Ishikawa (cell line): ENCODE results near the gene CSTPP1.

Experiments
- CREB1 ChIP-seq: IDR thresholded peaks from 2 replicates; pipeline ENCODE4 v1.6.1; 2012; ENCODE audit warnings: low read depth
- EGR1 ChIP-seq: IDR thresholded peaks from 2 replicates; pipeline ENCODE4 v1.6.1; 2012
- FOXM1 ChIP-seq: IDR thresholded peaks from 2 replicates; pipeline ENCODE4 v1.6.1; 2012; ENCODE audit warnings: low read depth, borderline replicate concordance
- MAX ChIP-seq: IDR thresholded peaks from 2 replicates; pipeline ENCODE4 v1.6.1; 2012
- RAD21 ChIP-seq: IDR thresholded peaks from 2 replicates; pipeline ENCODE4 v1.6.1; 2012; ENCODE audit warnings: low read depth
- REST ChIP-seq: IDR thresholded peaks from 2 replicates; pipeline ENCODE4 v1.6.1; 2012; ENCODE audit warnings: low read depth, mild to moderate bottlenecking

- TF ChIP-seq REST: no peak
- no peak for TF ChIP-seq FOXM1
- TF ChIP-seq CREB1: no peak
- no peak for TF ChIP-seq EGR1
- TF ChIP-seq MAX: no peak
- TF ChIP-seq RAD21: no peak
Observed at GRCh38 chr11:47180006-47180787, 243.6 kb downstream of the CSTPP1 start.
